Choroid plexus epithelial cell (primary cell): ENCODE measurements around the gene MAD2L1BP.
A peak's percentile ranks its signal among the peaks of the same experiment; 100 is the strongest.

Experiments
- DNase-seq: peaks from one replicate; pipeline ENCODE4 v3.0.0-alpha.2; 2010; ENCODE audit warnings: low read depth
- H3K4me3 ChIP-seq: 2 replicates; pipeline ENCODE4 v1.5.1; 2011; ENCODE audit warnings: low read depth, mild to moderate bottlenecking, control low read depth, low read length, moderate library complexity
- CTCF ChIP-seq: conservative IDR thresholded peaks from 2 replicates; pipeline ENCODE4 v1.5.1; 2011; ENCODE audit warnings: low read depth, mild to moderate bottlenecking, control low read depth, inconsistent platforms, low read length, moderate library complexity

The MAD2L1BP gene

GRCh38 chr6:43667245-43668150 lies 31.9 kb downstream of the MAD2L1BP start:
- peak; percentile 95 for TF ChIP-seq CTCF
- no peak overlapping the region for H3K4me3 ChIP-seq
- peak; percentile 78 for DNase-seq

GRCh38 chr6:43668151-43669028 lies 32.8 kb downstream of the MAD2L1BP start:
- H3K4me3 ChIP-seq, result no peak overlapping the region
- DNase-seq, result peak; percentile 54
- peak; percentile 69 for TF ChIP-seq CTCF

GRCh38 chr6:43669050-43669921 lies 33.6 kb downstream of the MAD2L1BP start:
- TF ChIP-seq CTCF, result no peak
- H3K4me3 ChIP-seq, result no peak overlapping the region
- no peak for DNase-seq

- TF ChIP-seq CTCF, result no peak
- DNase-seq, result peak; percentile 9
- no peak overlapping the region for H3K4me3 ChIP-seq
These were observed 34.4 kb downstream of the MAD2L1BP start for GRCh38 chr6:43669922-43670622.

- H3K4me3 ChIP-seq, result no peak overlapping the region
- TF ChIP-seq CTCF, result no peak
- no peak for DNase-seq
These were observed 35.0 kb downstream of the MAD2L1BP start for GRCh38 chr6:43670623-43670986.
